Measurements from ENCODE around the gene U2AF1L4. TPM values are rescaled to one million over a fixed set of nuclear protein-coding genes. Genes with fewer than 3 reads are reported as not detected.

U2AF1L4 gene
- total RNA-seq, 1 donor from 2014 or later = not detected

- no peak for DNase-seq (ENCODE audit: low spot score in 2 of 2)
- intact Hi-C loops (cut with DNase I) = no loop called here
- no peaks in the 10 kb centered on the region for H3K36me3 ChIP-seq
- no peaks in the 10 kb centered on the region for H3K4me1 ChIP-seq
- TF ChIP-seq CTCF (IDR thresholded peaks at IDR 0.05) = no peak
- H3K27me3 ChIP-seq = no peaks in the 10 kb centered on the region
- H3K4me3 ChIP-seq = no peak overlapping the region
- no peak overlapping the region for H3K27ac ChIP-seq
- H3K9me3 ChIP-seq = no peaks in the 10 kb centered on the region
These were observed 36.8 kb downstream of the U2AF1L4 start for GRCh38 chr19:35708391-35708790.

- H3K27me3 ChIP-seq = no peaks in the 10 kb centered on the region
- intact Hi-C loops (cut with DNase I) = loop anchor here (5.0 kb wide), 1 partner anchor 73 kb away; the partner anchor contains the start of gene ARHGAP33
- no peak within 1 kb of the TSS for H3K27ac ChIP-seq
- DNase-seq (ENCODE audit: low spot score in 2 of 2) = no peak
- no peak for TF ChIP-seq CTCF (IDR thresholded peaks at IDR 0.05)
- H3K36me3 ChIP-seq = no peaks in the 10 kb centered on the region
- H3K4me3 ChIP-seq = no peak within 1 kb of the TSS
- no peaks in the 10 kb centered on the region for H3K9me3 ChIP-seq
- H3K4me1 ChIP-seq = peaks cover 2 to 3% of the 10 kb centered on the region in 2 donors
These were observed 41.0 kb downstream of the U2AF1L4 start, which contains the start of gene ZBTB32 for GRCh38 chr19:35704218-35704617. Gene ZBTB32, plus strand, starts transcription at chr19:35704558. Its CDS starts 10,069 bp downstream, at chr19:35714627.

DNA sequence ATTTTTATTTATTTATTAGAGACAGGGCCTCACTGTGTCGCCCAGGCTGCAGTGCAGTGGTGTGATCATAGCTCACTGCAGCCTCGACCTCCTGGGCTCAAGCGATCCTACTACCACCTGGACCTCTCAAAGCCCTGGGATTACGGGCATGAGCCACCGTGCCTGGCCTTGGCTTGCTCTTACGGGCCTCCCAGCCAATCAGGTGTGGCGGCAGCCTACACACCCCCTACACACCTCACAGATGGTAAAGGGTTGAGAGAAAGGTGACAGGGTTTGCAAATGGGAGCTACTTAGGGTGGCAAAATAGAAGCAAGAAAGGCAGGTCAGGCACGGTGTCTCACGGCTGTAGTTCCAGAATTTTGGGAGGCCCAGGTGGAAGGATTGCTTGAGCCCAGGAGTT lies 41.9 kb downstream of the U2AF1L4 start:
- H3K27ac ChIP-seq = no peak overlapping the region
- H3K36me3 ChIP-seq = no peaks in the 10 kb centered on the region
- H3K4me3 ChIP-seq = peak overlapping the region in 1 of 2 donors; percentile 65
- H3K4me1 ChIP-seq = peaks cover 2 to 3% of the 10 kb centered on the region in 2 donors
- no peak for TF ChIP-seq CTCF (IDR thresholded peaks at IDR 0.05)
- H3K9me3 ChIP-seq = no peaks in the 10 kb centered on the region
- no peak for DNase-seq (ENCODE audit: low spot score in 2 of 2)
- H3K27me3 ChIP-seq = no peaks in the 10 kb centered on the region
- intact Hi-C loops (cut with DNase I) = loop anchor here (2.0 to 5.0 kb wide), 2 partner anchors 59 to 74 kb away; partner anchors contain the start of gene ARHGAP33

GRCh38 chr19:35702223-35703012 lies 42.8 kb downstream of the U2AF1L4 start:
- intact Hi-C loops (cut with DNase I) = loop anchor here (1.0 to 5.0 kb wide), 5 partner anchors 15 to 75 kb away; partner anchors contain the start of genes ARHGAP33 and PROSER3
- no peak overlapping the region for H3K27ac ChIP-seq
- TF ChIP-seq CTCF (IDR thresholded peaks at IDR 0.05) = no peak

GRCh38 chr19:35696835-35697234 lies 48.4 kb downstream of the U2AF1L4 start:
- Histone ChIP-seq H3K4me3 (no peak overlapping the region), H3K36me3 (no peaks in the 10 kb centered on the region), H3K27ac (no peak overlapping the region), H3K9me3 (no peaks in the 10 kb centered on the region), H3K4me1 (peaks cover 0 to under 1% of the 10 kb centered on the region in 2 donors), H3K27me3 (no peaks in the 10 kb centered on the region)
- intact Hi-C loops (cut with DNase I) = no loop called here
- TF ChIP-seq CTCF (IDR thresholded peaks at IDR 0.05) = no peak
- DNase-seq (ENCODE audit: low spot score in 2 of 2) = no peak

More at GRCh38 chr19:35702223-35703012, 42.8 kb downstream of the U2AF1L4 start:
- Histone ChIP-seq H3K4me3 (peak overlapping the region; percentile 64 to 65), H3K27me3 (no peaks in the 10 kb centered on the region), H3K4me1 (peaks cover 2 to 3% of the 10 kb centered on the region in 2 donors), H3K9me3 (no peaks in the 10 kb centered on the region), H3K36me3 (no peaks in the 10 kb centered on the region)
- DNase-seq (ENCODE audit: low spot score in 2 of 2) = peak; percentile 94 to 98

Measured in ascending aorta (tissue), 2 donors.